HG02798 (cell line): ENCODE results near the gene ADARB1.

ENCODE experiments used
- ATAC-seq: cut with Tn5 transposase; IDR thresholded peaks from one replicate; pipeline ENCODE4 v1.9.1; 2021; ENCODE audit warnings: mild to moderate bottlenecking; ENCODE audit not compliant: unreplicated experiment, poor library complexity

Gene ADARB1

GRCh38 chr21:45054927-45055612, 19.3 kb upstream of the ADARB1 start:
- no peak for ATAC-seq

- ATAC-seq, result no peak
Measured at GRCh38 chr21:45055861-45056260, 18.5 kb upstream of the ADARB1 start.

GRCh38 chr21:45056296-45056904, 18.0 kb upstream of the ADARB1 start:
- ATAC-seq, result no peak

- no peak for ATAC-seq
Measured at GRCh38 chr21:45056917-45057560, 17.3 kb upstream of the ADARB1 start.

- no peak for ATAC-seq
Measured at GRCh38 chr21:45057886-45058285, 16.5 kb upstream of the ADARB1 start.

GRCh38 chr21:45059121-45059520, 15.3 kb upstream of the ADARB1 start:
- no peak for ATAC-seq

GRCh38 chr21:45060089-45060488, 14.3 kb upstream of the ADARB1 start:
- ATAC-seq, result no peak

- ATAC-seq, result no peak
Measured at GRCh38 chr21:45060675-45061311, 13.6 kb upstream of the ADARB1 start.

GRCh38 chr21:45064091-45064490, 10.3 kb upstream of the ADARB1 start:
- no peak for ATAC-seq

GRCh38 chr21:45064618-45065399, 9.6 kb upstream of the ADARB1 start:
- ATAC-seq, result no peak

GRCh38 chr21:45067462-45068285, 6.7 kb upstream of the ADARB1 start:
- no peak for ATAC-seq

- ATAC-seq, result no peak
Measured at GRCh38 chr21:45069085-45069484, 5.3 kb upstream of the ADARB1 start.

GRCh38 chr21:45069711-45070110, 4.7 kb upstream of the ADARB1 start:
- ATAC-seq, result no peak

GRCh38 chr21:45071078-45071873, 3.1 kb upstream of the ADARB1 start:
- ATAC-seq, result no peak

GRCh38 chr21:45071874-45072737, 2.3 kb upstream of the ADARB1 start:
- no peak for ATAC-seq

GRCh38 chr21:45072738-45073300, 1.6 kb upstream of the ADARB1 start:
- ATAC-seq, result no peak

GRCh38 chr21:45073301-45074047, 906 bp upstream of the ADARB1 start:
- no peak for ATAC-seq
